ENCODE measurements around the gene FAM50A. TPM values are rescaled to one million over a fixed set of nuclear protein-coding genes. Genes with fewer than 3 reads are reported as not detected.

The FAM50A gene
- total RNA-seq, 1 experiment from 2014 or later = 57.4 TPM

Small RNA genes lying within 50 kb of the gene (microRNA-seq; reads per million reads assigned to microRNA genes)
- not detected for gene MIR6858 (ENCODE audit: borderline microRNAs expressed)

Other genes with a start within 250 kb of the FAM50A start
- gene OPN1MW2, start 224.4 kb upstream of the FAM50A start, total RNA-seq (2021) = not detected in 2 replicates
- gene OPN1MW3, start 186.6 kb upstream of the FAM50A start, total RNA-seq (2021) = not detected in 2 replicates
- gene TEX28, start 149.0 kb upstream of the FAM50A start, total RNA-seq (2021) = not detected in 2 replicates
- gene TKTL1, start 148.3 kb upstream of the FAM50A start, total RNA-seq (2021) = not detected in 2 replicates
- 946 and 957 TPM in 2 replicates for gene FLNA, start 69.5 kb upstream of the FAM50A start, total RNA-seq (2021)
- 113 and 115 TPM in 2 replicates for gene EMD, start 64.8 kb upstream of the FAM50A start, total RNA-seq (2021)
- 2,110 and 2,124 TPM in 2 replicates for gene RPL10, start 45.8 kb upstream of the FAM50A start, total RNA-seq (2021)
- 14.2 and 14.5 TPM in 2 replicates for gene DNASE1L1, start 34.9 kb upstream of the FAM50A start, total RNA-seq (2021)
- 24.7 and 25.5 TPM in 2 replicates for gene TAFAZZIN, start 32.6 kb upstream of the FAM50A start, total RNA-seq (2021)
- gene ATP6AP1, start 15.5 kb upstream of the FAM50A start, total RNA-seq (2021) = 45.6 and 49.2 TPM in 2 replicates
- 111 and 112 TPM in 2 replicates for gene GDI1, start 7.0 kb upstream of the FAM50A start, total RNA-seq (2021)
- gene PLXNA3, start 14.1 kb downstream of the FAM50A start, total RNA-seq (2021) = 36.3 and 45.5 TPM in 2 replicates
- gene LAGE3, start 35.1 kb downstream of the FAM50A start, total RNA-seq (2021) = 32.1 and 32.5 TPM in 2 replicates
- 30.9 and 35.4 TPM in 2 replicates for gene UBL4A, start 42.5 kb downstream of the FAM50A start, total RNA-seq (2021)
- 8.8 and 9.4 TPM in 2 replicates for gene SLC10A3, start 46.5 kb downstream of the FAM50A start, total RNA-seq (2021)
- 21.0 and 22.8 TPM in 2 replicates for gene FAM3A, start 72.1 kb downstream of the FAM50A start, total RNA-seq (2021)
- 68.7 and 70.5 TPM in 2 replicates for gene G6PD, start 102.7 kb downstream of the FAM50A start, total RNA-seq (2021)
- gene IKBKG, start 103.5 kb downstream of the FAM50A start, total RNA-seq (2021) = 16.2 and 17.8 TPM in 2 replicates
- gene CTAG1A, start 141.0 kb downstream of the FAM50A start, total RNA-seq (2021) = not detected in 2 replicates
- gene CTAG1B, start 175.1 kb downstream of the FAM50A start, total RNA-seq (2021) = not detected in 2 replicates
- gene CTAG2, start 209.4 kb downstream of the FAM50A start, total RNA-seq (2021) = not detected in 2 replicates